HEK293 (cell line): Measurements from ENCODE around the gene ATF2.

Experiments
- CTCF ChIA-PET: fragments of 350-600 bp; formaldehyde crosslinking; extraction: SDS; loops from one replicate; lab custom pipeline; 2021; ENCODE audit warnings: antibody characterized with exemption; lab: Yijun Ruan, JAX
- POLR2A ChIA-PET: fragments of 300-600 bp; formaldehyde crosslinking; extraction: SDS; loops from one replicate; lab custom pipeline; 2020; ENCODE audit warnings: antibody characterized with exemption, inconsistent platforms; lab: Yijun Ruan, JAX
- H3K27ac ChIP-seq: fragments of 200-500 bp; sonication (Bioruptor generic); 2 replicates; pipeline ENCODE4 v1.5.1; 2014; ENCODE audit warnings: low read depth, low read length, control low read depth, inconsistent platforms; ENCODE audit errors: extremely low read depth
- H3K36me3 ChIP-seq, 2 experiments: fragments of 200-500 bp in 1 of 2; sonication (Bioruptor generic) in 1 of 2; 1 replicate in 1 of 2; 2 replicates in 1 of 2; pipeline ENCODE4 v1.5.1; 2014 to 2017; ENCODE audit warnings: inconsistent platforms in 2 of 2, low read length in 2 of 2; ENCODE audit not compliant: control insufficient read depth in 2 of 2, insufficient read depth in 1 of 2
- H3K4me1 ChIP-seq: fragments of 200-500 bp; sonication (Bioruptor generic); 2 replicates; pipeline ENCODE4 v1.5.1; 2014; ENCODE audit warnings: mild to moderate bottlenecking, low read length, inconsistent platforms; ENCODE audit not compliant: control insufficient read depth, insufficient read depth
- H3K4me3 ChIP-seq: 2 replicates; pipeline ENCODE4 v1.5.1; 2011; ENCODE audit warnings: low read depth, mild to moderate bottlenecking, control low read depth, low read length, moderate library complexity
- H3K9me3 ChIP-seq: fragments of 200-500 bp; sonication (Bioruptor generic); 2 replicates; pipeline ENCODE4 v1.5.1; 2014; ENCODE audit warnings: low read depth, low read length, inconsistent platforms; ENCODE audit not compliant: control insufficient read depth, insufficient read depth
- HOXA7 ChIP-seq: sonication (generic); formaldehyde crosslinking; IDR thresholded peaks from 2 replicates; pipeline ENCODE4 v1.8.1; 2022; ENCODE audit warnings: missing genetic modification reagents, borderline replicate concordance
- HOXD13 ChIP-seq: sonication (generic); formaldehyde crosslinking; IDR thresholded peaks from 2 replicates; pipeline ENCODE4 v1.8.0; 2022; ENCODE audit warnings: missing genetic modification reagents, borderline replicate concordance
- KLF10 ChIP-seq: fragments of 450-650 bp; IDR thresholded peaks from 2 replicates; pipeline ENCODE4 v1.5.1; 2018; ENCODE audit warnings: missing biosample characterization, mild to moderate bottlenecking, missing genetic modification characterization
- OSR2 ChIP-seq: fragments of 450-650 bp; formaldehyde crosslinking; IDR thresholded peaks from 2 replicates; pipeline ENCODE4 v1.5.1; 2016; ENCODE audit warnings: missing biosample characterization, missing genetic modification characterization
- SP3 ChIP-seq: fragments of 450-650 bp; formaldehyde crosslinking; IDR thresholded peaks from 2 replicates; pipeline ENCODE4 v1.5.1; 2016; ENCODE audit warnings: missing biosample characterization, missing genetic modification characterization
- TCF7L2 ChIP-seq: IDR thresholded peaks from 2 replicates; pipeline ENCODE4 v1.6.1; 2011; ENCODE audit warnings: low read depth, mild to moderate bottlenecking, inconsistent platforms, low read length, moderate library complexity, borderline replicate concordance
- ZBTB1 ChIP-seq: fragments of 450-650 bp; formaldehyde crosslinking; IDR thresholded peaks from 2 replicates; pipeline ENCODE4 v1.5.1; 2016; ENCODE audit warnings: missing biosample characterization, missing genetic modification characterization
- ZFP37 ChIP-seq: fragments of 450-650 bp; formaldehyde crosslinking; IDR thresholded peaks from 2 replicates; pipeline ENCODE4 v1.5.1; 2016; ENCODE audit warnings: missing biosample characterization, missing genetic modification characterization
- ZNF140 ChIP-seq: fragments of 450-650 bp; formaldehyde crosslinking; IDR thresholded peaks from 2 replicates; pipeline ENCODE4 v1.5.1; 2016; ENCODE audit warnings: missing biosample characterization, missing genetic modification characterization
- ZNF157 ChIP-seq: fragments of 450-650 bp; formaldehyde crosslinking; IDR thresholded peaks from 2 replicates; pipeline ENCODE4 v1.5.1; 2016; ENCODE audit warnings: missing biosample characterization, missing genetic modification characterization
- ZNF16 ChIP-seq: fragments of 450-650 bp; formaldehyde crosslinking; IDR thresholded peaks from 2 replicates; pipeline ENCODE4 v1.5.1; 2016; ENCODE audit warnings: low read depth, missing biosample characterization, missing genetic modification characterization
- ZNF174 ChIP-seq: fragments of 450-650 bp; formaldehyde crosslinking; IDR thresholded peaks from 2 replicates; pipeline ENCODE4 v1.5.0; 2017; ENCODE audit warnings: missing biosample characterization, mild to moderate bottlenecking, missing genetic modification characterization
- ZNF211 ChIP-seq: fragments of 450-650 bp; formaldehyde crosslinking; IDR thresholded peaks from 2 replicates; pipeline ENCODE4 v1.5.1; 2016; ENCODE audit warnings: low read depth, missing biosample characterization, missing genetic modification characterization
- ZNF274 ChIP-seq, 2 experiments: fragments of 200-500 bp in 1 of 2; fragments of 450-650 bp in 1 of 2; sonication (Bioruptor generic) in 1 of 2; formaldehyde crosslinking in 1 of 2; IDR thresholded peaks; 2 replicates each; pipeline versions ENCODE4 v1.5.1 to v1.6.1; 2014 to 2016; ENCODE audit warnings: borderline replicate concordance in 1 of 2, inconsistent platforms in 1 of 2, low read length in 1 of 2, missing biosample characterization in 1 of 2, missing genetic modification characterization in 1 of 2
- ZNF366 ChIP-seq: fragments of 450-650 bp; formaldehyde crosslinking; conservative IDR thresholded peaks from 2 replicates; pipeline ENCODE4 v1.5.1; 2016; ENCODE audit warnings: missing biosample characterization, missing genetic modification characterization
- ZNF449 ChIP-seq: fragments of 450-650 bp; formaldehyde crosslinking; IDR thresholded peaks from 2 replicates; pipeline ENCODE4 v1.5.1; 2017; ENCODE audit warnings: missing biosample characterization, mild to moderate bottlenecking, missing genetic modification characterization, moderate library complexity
- ZNF48 ChIP-seq: fragments of 450-650 bp; formaldehyde crosslinking; IDR thresholded peaks from 2 replicates; pipeline ENCODE4 v1.5.1; 2016; ENCODE audit warnings: missing biosample characterization, missing genetic modification characterization
- ZNF488 ChIP-seq: fragments of 450-650 bp; formaldehyde crosslinking; IDR thresholded peaks from 2 replicates; pipeline ENCODE4 v1.5.1; 2016; ENCODE audit warnings: missing biosample characterization, missing genetic modification characterization
- ZNF529 ChIP-seq: fragments of 450-650 bp; formaldehyde crosslinking; IDR thresholded peaks from 2 replicates; pipeline ENCODE4 v1.5.1; 2017; ENCODE audit warnings: missing genetic modification characterization, missing biosample characterization; ENCODE audit not compliant: insufficient replicate concordance
- ZNF623 ChIP-seq: fragments of 450-650 bp; formaldehyde crosslinking; IDR thresholded peaks from 2 replicates; pipeline ENCODE4 v1.5.1; 2016; ENCODE audit warnings: missing biosample characterization, missing genetic modification characterization
- ZNF658 ChIP-seq: fragments of 450-650 bp; formaldehyde crosslinking; IDR thresholded peaks from 2 replicates; pipeline ENCODE4; 2016; ENCODE audit warnings: missing biosample characterization, missing genetic modification characterization
- ZNF707 ChIP-seq: fragments of 450-650 bp; formaldehyde crosslinking; IDR thresholded peaks from 2 replicates; pipeline ENCODE4 v1.5.1; 2016; ENCODE audit warnings: missing biosample characterization, missing genetic modification characterization
- ZNF791 ChIP-seq: fragments of 450-650 bp; formaldehyde crosslinking; IDR thresholded peaks from 2 replicates; pipeline ENCODE4 v1.5.1; 2016; ENCODE audit warnings: missing biosample characterization, missing genetic modification characterization
- ZXDB ChIP-seq: fragments of 450-650 bp; formaldehyde crosslinking; IDR thresholded peaks from 2 replicates; pipeline ENCODE4 v1.5.1; 2016; ENCODE audit warnings: missing biosample characterization, missing genetic modification characterization
- TF ChIP-seq, protein P1 (sequence below): fragments of 450-650 bp; formaldehyde crosslinking; IDR thresholded peaks from 2 replicates; pipeline ENCODE4 v1.5.1; 2016; ENCODE audit warnings: missing biosample characterization, missing genetic modification characterization
- TF ChIP-seq, protein P2 (sequence below): fragments of 450-650 bp; formaldehyde crosslinking; IDR thresholded peaks from 2 replicates; pipeline ENCODE4 v1.5.1; 2016; ENCODE audit warnings: missing biosample characterization, missing genetic modification characterization

Gene ATF2

DNA sequence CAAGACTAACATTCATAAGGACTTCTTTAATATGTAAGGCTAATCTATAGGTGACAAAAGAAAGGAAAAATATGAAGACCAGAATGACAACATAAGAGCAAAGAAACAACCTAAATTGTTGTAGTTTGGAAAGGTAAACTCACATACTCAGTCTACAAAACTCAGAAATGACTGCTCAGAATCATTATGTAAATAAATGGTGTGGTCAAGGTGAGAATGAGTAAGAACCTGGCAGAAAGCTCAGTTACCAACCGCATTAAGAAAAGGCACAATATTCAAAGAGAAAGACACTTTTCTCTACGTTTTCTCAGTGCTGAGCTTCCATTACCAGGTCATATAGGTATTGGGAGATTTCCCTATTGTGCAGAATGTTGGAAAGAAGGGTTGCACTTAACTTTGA, 15.8 kb downstream of the ATF2 start:
- H3K9me3 ChIP-seq: no peaks in the 10 kb centered on the region
- peaks cover 6 to 30% of the 10 kb centered on the region in 2 experiments for H3K36me3 ChIP-seq
- H3K4me1 ChIP-seq: peaks cover 15% of the 10 kb centered on the region; the same call in 1 of the 2 replicates
- no peak overlapping the region for H3K4me3 ChIP-seq
- TF ChIP-seq ZXDB (tag by site-specific recombination) (no peak), ZNF16 (tag by site-specific recombination) (no peak), ZNF366 (tag by site-specific recombination) (no peak), ZNF157 (no peak), SP3 (tag by site-specific recombination) (no peak), HOXA7 (CRISPR knock-in tag) (no peak), TCF7L2 (no peak), ZNF529 (no peak), OSR2 (tag by site-specific recombination) (no peak), ZNF623 (tag by site-specific recombination) (no peak), ZNF174 (tag by site-specific recombination) (no peak), ZNF140 (tag by site-specific recombination) (no peak), ZNF658 (tag by site-specific recombination) (no peak), ZNF791 (tag by site-specific recombination) (no peak), ZFP37 (tag by site-specific recombination) (no peak), ZNF48 (tag by site-specific recombination) (no peak), ZNF211 (tag by site-specific recombination) (no peak)
- TF ChIP-seq, protein P1, sequence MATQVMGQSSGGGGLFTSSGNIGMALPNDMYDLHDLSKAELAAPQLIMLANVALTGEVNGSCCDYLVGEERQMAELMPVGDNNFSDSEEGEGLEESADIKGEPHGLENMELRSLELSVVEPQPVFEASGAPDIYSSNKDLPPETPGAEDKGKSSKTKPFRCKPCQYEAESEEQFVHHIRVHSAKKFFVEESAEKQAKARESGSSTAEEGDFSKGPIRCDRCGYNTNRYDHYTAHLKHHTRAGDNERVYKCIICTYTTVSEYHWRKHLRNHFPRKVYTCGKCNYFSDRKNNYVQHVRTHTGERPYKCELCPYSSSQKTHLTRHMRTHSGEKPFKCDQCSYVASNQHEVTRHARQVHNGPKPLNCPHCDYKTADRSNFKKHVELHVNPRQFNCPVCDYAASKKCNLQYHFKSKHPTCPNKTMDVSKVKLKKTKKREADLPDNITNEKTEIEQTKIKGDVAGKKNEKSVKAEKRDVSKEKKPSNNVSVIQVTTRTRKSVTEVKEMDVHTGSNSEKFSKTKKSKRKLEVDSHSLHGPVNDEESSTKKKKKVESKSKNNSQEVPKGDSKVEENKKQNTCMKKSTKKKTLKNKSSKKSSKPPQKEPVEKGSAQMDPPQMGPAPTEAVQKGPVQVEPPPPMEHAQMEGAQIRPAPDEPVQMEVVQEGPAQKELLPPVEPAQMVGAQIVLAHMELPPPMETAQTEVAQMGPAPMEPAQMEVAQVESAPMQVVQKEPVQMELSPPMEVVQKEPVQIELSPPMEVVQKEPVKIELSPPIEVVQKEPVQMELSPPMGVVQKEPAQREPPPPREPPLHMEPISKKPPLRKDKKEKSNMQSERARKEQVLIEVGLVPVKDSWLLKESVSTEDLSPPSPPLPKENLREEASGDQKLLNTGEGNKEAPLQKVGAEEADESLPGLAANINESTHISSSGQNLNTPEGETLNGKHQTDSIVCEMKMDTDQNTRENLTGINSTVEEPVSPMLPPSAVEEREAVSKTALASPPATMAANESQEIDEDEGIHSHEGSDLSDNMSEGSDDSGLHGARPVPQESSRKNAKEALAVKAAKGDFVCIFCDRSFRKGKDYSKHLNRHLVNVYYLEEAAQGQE: no peak
- TF ChIP-seq, protein P2, sequence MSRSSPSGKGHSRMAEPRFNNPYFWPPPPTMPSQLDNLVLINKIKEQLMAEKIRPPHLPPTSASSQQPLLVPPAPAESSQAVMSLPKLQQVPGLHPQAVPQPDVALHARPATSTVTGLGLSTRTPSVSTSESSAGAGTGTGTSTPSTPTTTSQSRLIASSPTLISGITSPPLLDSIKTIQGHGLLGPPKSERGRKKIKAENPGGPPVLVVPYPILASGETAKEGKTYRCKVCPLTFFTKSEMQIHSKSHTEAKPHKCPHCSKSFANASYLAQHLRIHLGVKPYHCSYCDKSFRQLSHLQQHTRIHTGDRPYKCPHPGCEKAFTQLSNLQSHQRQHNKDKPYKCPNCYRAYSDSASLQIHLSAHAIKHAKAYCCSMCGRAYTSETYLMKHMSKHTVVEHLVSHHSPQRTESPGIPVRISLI (tag by site-specific recombination): no peak
- ChIA-PET CTCF (interaction anchor here (0.6 to 1.7 kb wide), 2 partner anchors 403 to 452 kb away, joined by 3 to 5 read pairs; no protein-coding TSS in a partner anchor), POLR2A (no interaction called here)
- no peak overlapping the region for H3K27ac ChIP-seq

- H3K4me1 ChIP-seq: peaks cover 14% of the 10 kb centered on the region; the same call in 1 of the 2 replicates
- no peaks in the 10 kb centered on the region for H3K9me3 ChIP-seq
- no peak overlapping the region for H3K4me3 ChIP-seq
- ChIA-PET CTCF (interaction anchor here (0.6 to 1.7 kb wide), 4 partner anchors 19 to 452 kb away, joined by 3 to 5 read pairs (median 4); no protein-coding TSS in a partner anchor), POLR2A (no interaction called here)
- H3K27ac ChIP-seq: no peak overlapping the region
- peaks cover 6 to 30% of the 10 kb centered on the region in 2 experiments for H3K36me3 ChIP-seq
- no peak for TF ChIP-seq ZNF449 (tag by site-specific recombination)
- no peak for TF ChIP-seq ZNF791 (tag by site-specific recombination)
- TF ChIP-seq KLF10: no peak
- TF ChIP-seq ZNF274 (IDR thresholded peaks at IDR 0.05; ENCODE audit: low read length): no peak
- no peak for TF ChIP-seq ZNF274 (tag by site-specific recombination; IDR thresholded peaks at IDR 0.05; ENCODE audit: borderline replicate concordance)
- TF ChIP-seq HOXD13 (CRISPR knock-in tag): no peak
- TF ChIP-seq ZBTB1 (tag by site-specific recombination): no peak
- no peak for TF ChIP-seq ZNF707
- TF ChIP-seq ZNF488 (tag by site-specific recombination): no peak
Measured at GRCh38 chr2:175151791-175152190, 16.2 kb downstream of the ATF2 start.
